ENCODE results near the gene C22orf23.

Gene C22orf23

GRCh38 chr22:37929390-37929789 is 24.0 kb downstream of the C22orf23 start:
- Mint-ChIP-seq H3K4me1 (ENCODE audit: low read depth) (peaks cover 11% of the 10 kb centered on the region), H3K27ac (no peak overlapping the region), H3K27me3 (ENCODE audit: low read depth) (no peaks in the 10 kb centered on the region), H3K36me3 (ENCODE audit: low read depth) (peaks cover 21% of the 10 kb centered on the region), H3K4me3 (no peak overlapping the region), H3K9me3 (no peaks in the 10 kb centered on the region)

GRCh38 chr22:37927637-37927936 is 25.8 kb downstream of the C22orf23 start:
- Mint-ChIP-seq H3K4me1 (ENCODE audit: low read depth) (no peaks in the 10 kb centered on the region), H3K36me3 (ENCODE audit: low read depth) (peaks cover 14% of the 10 kb centered on the region), H3K4me3 (no peak overlapping the region), H3K27me3 (ENCODE audit: low read depth) (no peaks in the 10 kb centered on the region), H3K27ac (no peak overlapping the region), H3K9me3 (no peaks in the 10 kb centered on the region)

- Mint-ChIP-seq H3K36me3 (ENCODE audit: low read depth) (peaks cover 13% of the 10 kb centered on the region), H3K27ac (no peak overlapping the region), H3K4me3 (no peak overlapping the region), H3K27me3 (ENCODE audit: low read depth) (no peaks in the 10 kb centered on the region), H3K4me1 (ENCODE audit: low read depth) (no peaks in the 10 kb centered on the region), H3K9me3 (no peaks in the 10 kb centered on the region)
These were observed 26.4 kb downstream of the C22orf23 start for GRCh38 chr22:37926771-37927636.

- Mint-ChIP-seq H3K27me3 (ENCODE audit: low read depth) (no peaks in the 10 kb centered on the region), H3K4me1 (ENCODE audit: low read depth) (peaks cover 1% of the 10 kb centered on the region), H3K36me3 (ENCODE audit: low read depth) (peaks cover 13% of the 10 kb centered on the region)
These were observed 27.0 kb downstream of the C22orf23 start for GRCh38 chr22:37926358-37926757.

GRCh38 chr22:37925767-37926166 is 27.6 kb downstream of the C22orf23 start:
- Mint-ChIP-seq H3K27ac (no peak overlapping the region), H3K4me3 (no peak overlapping the region), H3K27me3 (ENCODE audit: low read depth) (no peaks in the 10 kb centered on the region), H3K9me3 (no peaks in the 10 kb centered on the region), H3K4me1 (ENCODE audit: low read depth) (peaks cover 1% of the 10 kb centered on the region), H3K36me3 (ENCODE audit: low read depth) (peaks cover 13% of the 10 kb centered on the region)

More at GRCh38 chr22:37926358-37926757, 27.0 kb downstream of the C22orf23 start:
- H3K27ac Mint-ChIP-seq, result no peak overlapping the region
- no peaks in the 10 kb centered on the region for H3K9me3 Mint-ChIP-seq
- no peak overlapping the region for H3K4me3 Mint-ChIP-seq

- peaks cover 1% of the 10 kb centered on the region for H3K4me1 Mint-ChIP-seq (ENCODE audit: low read depth)
- H3K36me3 Mint-ChIP-seq (ENCODE audit: low read depth), result peaks cover 13% of the 10 kb centered on the region
- H3K27me3 Mint-ChIP-seq (ENCODE audit: low read depth), result no peaks in the 10 kb centered on the region
- no peaks in the 10 kb centered on the region for H3K9me3 Mint-ChIP-seq
- H3K27ac Mint-ChIP-seq, result no peak overlapping the region
- H3K4me3 Mint-ChIP-seq, result no peak overlapping the region
These were observed 28.1 kb downstream of the C22orf23 start for GRCh38 chr22:37925330-37925729.

- H3K27me3 Mint-ChIP-seq (ENCODE audit: low read depth), result no peaks in the 10 kb centered on the region
- H3K9me3 Mint-ChIP-seq, result no peaks in the 10 kb centered on the region
- H3K27ac Mint-ChIP-seq, result no peak overlapping the region
- H3K4me3 Mint-ChIP-seq, result no peak overlapping the region
- peaks cover 6% of the 10 kb centered on the region for H3K4me1 Mint-ChIP-seq (ENCODE audit: low read depth)
- peaks cover 17% of the 10 kb centered on the region for H3K36me3 Mint-ChIP-seq (ENCODE audit: low read depth)
These were observed 28.9 kb downstream of the C22orf23 start for GRCh38 chr22:37924386-37925065.

- H3K36me3 Mint-ChIP-seq (ENCODE audit: low read depth), result peaks cover 13% of the 10 kb centered on the region
- no peak overlapping the region for H3K27ac Mint-ChIP-seq
- H3K27me3 Mint-ChIP-seq (ENCODE audit: low read depth), result no peaks in the 10 kb centered on the region
- H3K4me3 Mint-ChIP-seq, result no peak overlapping the region
- H3K9me3 Mint-ChIP-seq, result no peaks in the 10 kb centered on the region
- H3K4me1 Mint-ChIP-seq (ENCODE audit: low read depth), result peaks cover 6% of the 10 kb centered on the region
These were observed 29.5 kb downstream of the C22orf23 start for GRCh38 chr22:37923927-37924326.

- Mint-ChIP-seq H3K36me3 (ENCODE audit: low read depth) (peaks cover 8% of the 10 kb centered on the region), H3K4me1 (ENCODE audit: low read depth) (peaks cover 6% of the 10 kb centered on the region), H3K27me3 (ENCODE audit: low read depth) (no peaks in the 10 kb centered on the region), H3K4me3 (no peak overlapping the region), H3K9me3 (no peaks in the 10 kb centered on the region), H3K27ac (no peak overlapping the region)
These were observed 31.2 kb downstream of the C22orf23 start for GRCh38 chr22:37922191-37922590.

- peak overlapping the region; percentile 58 for H3K4me3 Mint-ChIP-seq
- peak overlapping the region; percentile 92 for H3K27ac Mint-ChIP-seq
- H3K4me1 Mint-ChIP-seq (ENCODE audit: low read depth), result peaks cover 6% of the 10 kb centered on the region
- H3K27me3 Mint-ChIP-seq (ENCODE audit: low read depth), result no peaks in the 10 kb centered on the region
- H3K36me3 Mint-ChIP-seq (ENCODE audit: low read depth), result peaks cover 11% of the 10 kb centered on the region
- H3K9me3 Mint-ChIP-seq, result no peaks in the 10 kb centered on the region
These were observed 33.3 kb downstream of the C22orf23 start for GRCh38 chr22:37920126-37920525.

GRCh38 chr22:37918580-37919270 is 34.7 kb downstream of the C22orf23 start:
- Mint-ChIP-seq H3K27me3 (ENCODE audit: low read depth) (no peaks in the 10 kb centered on the region), H3K4me3 (no peak overlapping the region), H3K27ac (no peak overlapping the region), H3K36me3 (ENCODE audit: low read depth) (peaks cover 11% of the 10 kb centered on the region), H3K4me1 (ENCODE audit: low read depth) (peaks cover 6% of the 10 kb centered on the region), H3K9me3 (no peaks in the 10 kb centered on the region)

GRCh38 chr22:37917874-37918548 is 35.4 kb downstream of the C22orf23 start:
- H3K4me3 Mint-ChIP-seq, result no peak overlapping the region
- no peaks in the 10 kb centered on the region for H3K9me3 Mint-ChIP-seq
- H3K27ac Mint-ChIP-seq, result no peak overlapping the region
- H3K36me3 Mint-ChIP-seq (ENCODE audit: low read depth), result peaks cover 13% of the 10 kb centered on the region
- no peaks in the 10 kb centered on the region for H3K27me3 Mint-ChIP-seq (ENCODE audit: low read depth)
- peaks cover 6% of the 10 kb centered on the region for H3K4me1 Mint-ChIP-seq (ENCODE audit: low read depth)

GRCh38 chr22:37916311-37916710 is 37.1 kb downstream of the C22orf23 start:
- peaks cover 11% of the 10 kb centered on the region for H3K4me1 Mint-ChIP-seq (ENCODE audit: low read depth)
- no peaks in the 10 kb centered on the region for H3K9me3 Mint-ChIP-seq
- H3K4me3 Mint-ChIP-seq, result no peak overlapping the region
- H3K36me3 Mint-ChIP-seq (ENCODE audit: low read depth), result peaks cover 11% of the 10 kb centered on the region
- no peak overlapping the region for H3K27ac Mint-ChIP-seq
- no peaks in the 10 kb centered on the region for H3K27me3 Mint-ChIP-seq (ENCODE audit: low read depth)

- Mint-ChIP-seq H3K27ac (no peak overlapping the region), H3K4me1 (ENCODE audit: low read depth) (peaks cover 14% of the 10 kb centered on the region)
These were observed 40.1 kb downstream of the C22orf23 start for GRCh38 chr22:37913233-37913721.

More at GRCh38 chr22:37913233-37913721, 40.1 kb downstream of the C22orf23 start:
- Mint-ChIP-seq H3K4me3 (no peak overlapping the region), H3K36me3 (ENCODE audit: low read depth) (peaks cover 8% of the 10 kb centered on the region), H3K9me3 (no peaks in the 10 kb centered on the region), H3K27me3 (ENCODE audit: low read depth) (no peaks in the 10 kb centered on the region)
